Psoas muscle (tissue), 8 donors: ENCODE results near the gene RAPGEF4. TPM values are rescaled to one million over a fixed set of nuclear protein-coding genes. Genes with fewer than 3 reads are reported as not detected.

Source experiments
- ATAC-seq, 4 donors: fragments of 200-7000 bp; cut with Tn5 transposase; one replicate each; pipeline ENCODE4 v1.9.1; 2020; ENCODE audit warnings: moderate library complexity in 3 of 4, mild to moderate bottlenecking in 2 of 4
- DNase-seq, 2 donors: peaks; one replicate each; pipeline ENCODE4 v3.0.0-alpha.2; 2020
- H3K27ac ChIP-seq: fragments of 200-600 bp; one replicate; pipeline ENCODE4 v1.8.0; 2022
- H3K27me3 ChIP-seq, 3 donors: fragments of 200-600 bp in 1 of 3; one replicate each; pipeline versions ENCODE4 v1.6.1 to v1.8.0; 2013 to 2022; ENCODE audit warnings: low read length in 2 of 3, mild to moderate bottlenecking in 2 of 3, moderate library complexity in 1 of 3; ENCODE audit not compliant: insufficient read depth in 3 of 3
- H3K36me3 ChIP-seq, 2 donors: fragments of 200-600 bp in 1 of 2; one replicate each; pipeline versions ENCODE4 v1.6.1 to v1.8.0; 2013 to 2022; ENCODE audit warnings: low read depth in 1 of 2, mild to moderate bottlenecking in 1 of 2, moderate library complexity in 1 of 2; ENCODE audit not compliant: insufficient read depth in 1 of 2
- H3K4me1 ChIP-seq: fragments of 200-600 bp; one replicate; pipeline ENCODE4 v1.8.0; 2022
- H3K4me3 ChIP-seq: fragments of 200-600 bp; one replicate; pipeline ENCODE4 v1.8.0; 2022; ENCODE audit warnings: mild to moderate bottlenecking
- H3K9me3 ChIP-seq: fragments of 200-600 bp; one replicate; pipeline ENCODE4 v1.8.0; 2022
- CTCF ChIP-seq: fragments of 200-600 bp; IDR thresholded peaks from one replicate; pipeline ENCODE4 v1.8.0; 2022; ENCODE audit warnings: antibody characterized with exemption
- WGBS, 3 donors: extraction: QIAGEN DNeasy Blood & Tissue Kit; methylation state at CpG; one replicate each; pipeline versions ENCODE4 v1.1.6 to v1.1.7; 2013; 5-methylcytosine and 5-hydroxymethylcytosine counted together
- intact Hi-C, 2 donors: fragments of 100-400 bp; cut with DNase I; formaldehyde crosslinking; loops; one replicate each; pipeline versions ENCODE4 v1.11.0 to v1.14.2; 2022
- polyA plus RNA-seq, 3 donors: library from polyadenylated mRNA; stranded (reverse); fragments of 200-250 nt; gene quantifications; one replicate each; pipeline ENCODE4 v1.2.3, GENCODE V29; 2013
- total RNA-seq, 4 donors: library from RNA; stranded (reverse); fragmentation: NEBNext Ultra II Directional in 2 of 4; extraction: Animal tissue kit (Norgen Biotek cat#: 25700) in 2 of 4; gene quantifications; one replicate each; pipeline versions ENCODE4 v1.2.1 to v1.2.4, GENCODE V29; 2021 to 2023
- donor health status: healthy with polysubstance abuse.
- donor health status: DM: no; HTN: no; CAD: no; lungs with moderate emphysema.
- donor health status: Bipolar disorder and iron deficiency.
- donor health status: healthy.
- donor health status: DM: yes; HTN: yes; CAD: no.
- donor health status: DM: no; HTN: no; CAD: no.
- donor health status: DM: no; HTN: no; CAD: no.
- donor health status: DM: yes; HTN: yes; CAD: no.

Gene RAPGEF4
- total and polyA plus RNA-seq, 7 donors, result 0.61 to 2.0 (median 0.92) TPM

- Histone ChIP-seq H3K36me3 (no peaks in the 10 kb centered on the region), H3K9me3 (no peaks in the 10 kb centered on the region), H3K27ac (no peak overlapping the region), H3K27me3 (no peaks in the 10 kb centered on the region), H3K4me1 (peaks cover 12% of the 10 kb centered on the region), H3K4me3 (no peak overlapping the region)
- TF ChIP-seq CTCF, result no peak
- DNase-seq, result no peak
- ATAC-seq, result no peak
- WGBS, 3 donors, result 21 to 41% (median 29%) methylated on average over 2 of the region's 2 CpGs
- intact Hi-C loops, result no loop called here
These were observed 186.7 kb downstream of the RAPGEF4 start for GRCh38 chr2:172922306-172922705.

- Histone ChIP-seq H3K4me3 (no peak overlapping the region), H3K27ac (no peak overlapping the region), H3K4me1 (peaks cover 12% of the 10 kb centered on the region), H3K27me3 (no peaks in the 10 kb centered on the region), H3K9me3 (no peaks in the 10 kb centered on the region), H3K36me3 (no peaks in the 10 kb centered on the region)
- intact Hi-C loops, result no loop called here
- TF ChIP-seq CTCF, result no peak
- no peak for DNase-seq
- no peak for ATAC-seq
- 34 to 46% (median 37%) methylated on average over 4 of the region's 4 CpGs for WGBS, 3 donors
These were observed 187.2 kb downstream of the RAPGEF4 start for GRCh38 chr2:172922815-172923214.

- DNase-seq (no peak), ATAC-seq (no peak)
- no peak overlapping the region for H3K4me3 ChIP-seq
- TF ChIP-seq CTCF, result no peak
- peaks cover 12% of the 10 kb centered on the region for H3K4me1 ChIP-seq
- no peak overlapping the region for H3K27ac ChIP-seq
- no peaks in the 10 kb centered on the region for H3K36me3 ChIP-seq
- intact Hi-C loops, result no loop called here
- no peaks in the 10 kb centered on the region for H3K27me3 ChIP-seq
- whole genome bisulfite sequencing, 3 donors, result 89 to 97% (median 95%) methylated on average over 4 of the region's 4 CpGs
- no peaks in the 10 kb centered on the region for H3K9me3 ChIP-seq
These were observed 188.5 kb downstream of the RAPGEF4 start for GRCh38 chr2:172924097-172924660.

- TF ChIP-seq CTCF, result no peak
- H3K27ac ChIP-seq, result no peak overlapping the region
- no peaks in the 10 kb centered on the region for H3K9me3 ChIP-seq
- WGBS, 3 donors, result 92 to 97% (median 96%) methylated on average over 2 of the region's 2 CpGs
- no peak for DNase-seq
- intact Hi-C loops, result no loop called here
- no peak for ATAC-seq
- H3K36me3 ChIP-seq, result no peaks in the 10 kb centered on the region
- no peaks in the 10 kb centered on the region for H3K27me3 ChIP-seq
- H3K4me3 ChIP-seq, result no peak overlapping the region
- H3K4me1 ChIP-seq, result peaks cover 12% of the 10 kb centered on the region
These were observed 190.0 kb downstream of the RAPGEF4 start for GRCh38 chr2:172925600-172925999.
